ENCODE data around the gene NCAPD2. TPM values are rescaled to one million over a fixed set of nuclear protein-coding genes. Genes with fewer than 3 reads are reported as not detected.
"Not testable (repeated sequence)": the region's sequence is repeated elsewhere in the genome, so short reads cannot be mapped to it uniquely, and the experiment has no call there.

NCAPD2 gene
- total and polyA plus RNA-seq, 3 donors from 2014 or later: 42.9 to 46.6 (median 43.1) TPM

DNA sequence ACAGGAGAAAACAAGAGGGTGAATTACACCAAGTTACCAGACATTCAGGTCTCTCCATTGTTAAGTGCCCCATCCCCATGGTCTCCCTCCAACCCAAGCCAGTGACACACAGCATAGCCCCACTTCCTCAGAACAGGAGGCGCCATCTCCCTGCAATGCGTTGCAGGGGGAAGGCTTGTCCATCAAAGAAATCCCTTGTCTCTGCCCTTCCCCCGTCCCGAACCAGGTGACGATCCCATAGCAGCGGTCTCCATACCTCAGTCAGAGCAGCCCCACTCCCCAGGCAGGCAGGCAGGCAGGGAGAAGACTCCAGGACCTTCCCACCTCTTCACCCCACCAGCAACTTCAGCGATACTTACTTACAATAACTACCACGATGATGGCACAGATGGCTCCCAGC, 29.4 kb upstream of the NCAPD2 start:
- intact Hi-C loops (cut with DNase I; ENCODE audit: low total_unique reads): no loop called here
- no peak for TF ChIP-seq POLR2A (IDR thresholded peaks at IDR 0.05)
- TF ChIP-seq, protein P1, sequence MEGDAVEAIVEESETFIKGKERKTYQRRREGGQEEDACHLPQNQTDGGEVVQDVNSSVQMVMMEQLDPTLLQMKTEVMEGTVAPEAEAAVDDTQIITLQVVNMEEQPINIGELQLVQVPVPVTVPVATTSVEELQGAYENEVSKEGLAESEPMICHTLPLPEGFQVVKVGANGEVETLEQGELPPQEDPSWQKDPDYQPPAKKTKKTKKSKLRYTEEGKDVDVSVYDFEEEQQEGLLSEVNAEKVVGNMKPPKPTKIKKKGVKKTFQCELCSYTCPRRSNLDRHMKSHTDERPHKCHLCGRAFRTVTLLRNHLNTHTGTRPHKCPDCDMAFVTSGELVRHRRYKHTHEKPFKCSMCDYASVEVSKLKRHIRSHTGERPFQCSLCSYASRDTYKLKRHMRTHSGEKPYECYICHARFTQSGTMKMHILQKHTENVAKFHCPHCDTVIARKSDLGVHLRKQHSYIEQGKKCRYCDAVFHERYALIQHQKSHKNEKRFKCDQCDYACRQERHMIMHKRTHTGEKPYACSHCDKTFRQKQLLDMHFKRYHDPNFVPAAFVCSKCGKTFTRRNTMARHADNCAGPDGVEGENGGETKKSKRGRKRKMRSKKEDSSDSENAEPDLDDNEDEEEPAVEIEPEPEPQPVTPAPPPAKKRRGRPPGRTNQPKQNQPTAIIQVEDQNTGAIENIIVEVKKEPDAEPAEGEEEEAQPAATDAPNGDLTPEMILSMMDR (IDR thresholded peaks at IDR 0.05): no peak
- WGBS, 2 donors: 91 to 93% methylated on average over 8 of the region's 8 CpGs
- Histone ChIP-seq H3K9me3 (no peaks in the 10 kb centered on the region), H3K36me3 (ENCODE audit: low read depth, missing control alignments) (no peaks in the 10 kb centered on the region), H3K27me3 (no peaks in the 10 kb centered on the region), H3K4me1 (peaks cover 6% of the 10 kb centered on the region), H3K27ac (no peak overlapping the region), H3K4me3 (no peak overlapping the region)
- no peak for DNase-seq

GRCh38 chr12:6465467-6466183, 28.3 kb upstream of the NCAPD2 start:
- Histone ChIP-seq H3K36me3 (ENCODE audit: low read depth, missing control alignments) (no peaks in the 10 kb centered on the region), H3K27ac (no peak overlapping the region), H3K4me3 (no peak overlapping the region), H3K9me3 (no peaks in the 10 kb centered on the region), H3K27me3 (no peaks in the 10 kb centered on the region), H3K4me1 (peaks cover 8% of the 10 kb centered on the region)
- DNase-seq: peak; percentile 72
- 43 to 51% methylated on average over 6 of the region's 6 CpGs for WGBS, 2 donors
- intact Hi-C loops (cut with DNase I; ENCODE audit: low total_unique reads): no loop called here
- no peak for TF ChIP-seq POLR2A (IDR thresholded peaks at IDR 0.05)
- TF ChIP-seq, protein P1 (IDR thresholded peaks at IDR 0.05): peak; percentile 86 to 90 (median 89)

DNA sequence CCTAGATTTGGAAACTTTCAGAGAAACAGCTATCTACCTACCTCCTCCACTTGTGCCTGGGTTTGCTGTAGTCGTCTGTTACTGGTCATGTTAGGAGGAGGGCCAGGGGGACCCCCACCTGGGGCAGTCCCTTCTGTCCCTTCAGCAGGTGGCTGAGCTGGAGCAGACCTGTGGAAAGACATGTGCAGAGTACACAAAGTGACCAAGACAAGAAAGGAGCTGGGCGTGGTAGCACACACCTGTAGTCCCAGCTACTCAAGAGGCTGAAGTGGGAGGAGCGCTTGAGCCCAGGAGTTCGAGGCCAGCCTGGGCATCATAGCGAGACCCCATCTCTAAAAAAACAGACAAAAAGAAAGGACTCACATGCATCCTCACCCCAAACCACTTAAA, 27.7 kb upstream of the NCAPD2 start:
- H3K4me3 ChIP-seq: no peak overlapping the region
- WGBS, 2 donors: 86 to 88% methylated on average over 4 to 5 of the region's 5 CpGs
- H3K27ac ChIP-seq: no peak overlapping the region

GRCh38 chr12:6466751-6467150, 27.2 kb upstream of the NCAPD2 start:
- H3K4me1 ChIP-seq: peaks cover 13% of the 10 kb centered on the region
- DNase-seq; H3K4me3 ChIP-seq; H3K27ac ChIP-seq; H3K27me3 ChIP-seq; H3K9me3 ChIP-seq; intact Hi-C loops (cut with DNase I; ENCODE audit: low total_unique reads); H3K36me3 ChIP-seq (ENCODE audit: low read depth, missing control alignments): not testable (repeated sequence)
- WGBS, 2 donors: 80 to 95% methylated on average over 4 of the region's 4 CpGs

More for the DNA sequence above, 27.7 kb upstream of the NCAPD2 start:
- no peaks in the 10 kb centered on the region for H3K27me3 ChIP-seq
- TF ChIP-seq POLR2A (IDR thresholded peaks at IDR 0.05): no peak
- TF ChIP-seq, protein P1 (IDR thresholded peaks at IDR 0.05): no peak
- H3K36me3 ChIP-seq (ENCODE audit: low read depth, missing control alignments): no peaks in the 10 kb centered on the region
- peaks cover 9% of the 10 kb centered on the region for H3K4me1 ChIP-seq
- intact Hi-C loops (cut with DNase I; ENCODE audit: low total_unique reads): no loop called here
- DNase-seq: no peak
- no peaks in the 10 kb centered on the region for H3K9me3 ChIP-seq

DNA sequence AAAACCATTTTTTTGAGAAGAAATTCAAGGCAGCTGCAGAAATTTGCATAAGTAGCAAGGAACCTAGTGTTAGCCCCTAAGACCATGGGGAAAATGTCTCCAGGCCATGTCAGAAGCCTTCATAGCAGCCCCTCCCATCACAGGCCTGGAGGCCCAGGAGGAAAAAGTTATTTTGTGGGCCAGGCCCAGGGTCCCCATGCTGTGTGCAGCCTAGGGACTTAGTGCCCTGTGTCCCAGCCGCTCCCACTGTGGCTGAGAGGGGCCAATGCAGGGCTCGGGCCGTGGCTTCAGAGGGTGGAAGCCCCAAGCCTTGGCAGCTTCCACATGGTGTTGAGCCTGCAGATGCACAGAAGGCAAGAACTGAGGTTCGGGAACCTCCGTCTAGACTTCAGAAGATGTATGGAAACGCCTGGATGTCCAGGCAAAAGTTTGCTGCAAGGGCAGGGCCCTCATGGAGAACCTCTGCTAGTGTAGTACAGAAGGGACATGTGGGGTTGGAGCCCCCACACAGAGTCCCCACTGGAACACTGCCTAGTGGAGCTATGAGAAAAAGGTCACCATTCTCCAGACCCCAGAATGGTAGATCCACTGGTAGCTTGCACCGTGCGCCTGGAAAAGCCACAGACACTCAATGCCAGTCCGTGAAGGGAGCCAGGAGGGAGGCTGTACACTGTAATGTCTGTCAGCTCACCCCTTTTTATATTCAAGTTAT, 26.2 kb upstream of the NCAPD2 start:
- H3K9me3 ChIP-seq; DNase-seq; H3K36me3 ChIP-seq (ENCODE audit: low read depth, missing control alignments); intact Hi-C loops (cut with DNase I; ENCODE audit: low total_unique reads); H3K27ac ChIP-seq; H3K4me3 ChIP-seq; H3K27me3 ChIP-seq: not testable (repeated sequence)
- 100% methylated on average over 4 to 9 of the region's 9 CpGs for WGBS, 2 donors
- peaks cover 13% of the 10 kb centered on the region for H3K4me1 ChIP-seq

- Histone ChIP-seq H3K27ac (no peak overlapping the region), H3K27me3 (no peaks in the 10 kb centered on the region), H3K36me3 (ENCODE audit: low read depth, missing control alignments) (no peaks in the 10 kb centered on the region), H3K4me1 (peaks cover 13% of the 10 kb centered on the region), H3K4me3 (no peak overlapping the region), H3K9me3 (no peaks in the 10 kb centered on the region)
- intact Hi-C loops (cut with DNase I; ENCODE audit: low total_unique reads): no loop called here
- no peak for DNase-seq
- TF ChIP-seq, protein P1 (IDR thresholded peaks at IDR 0.05): no peak
- TF ChIP-seq POLR2A (IDR thresholded peaks at IDR 0.05): no peak
Measured at GRCh38 chr12:6468283-6468575, 25.7 kb upstream of the NCAPD2 start.
